ENCODE measurements around the gene ENG.

DNA sequence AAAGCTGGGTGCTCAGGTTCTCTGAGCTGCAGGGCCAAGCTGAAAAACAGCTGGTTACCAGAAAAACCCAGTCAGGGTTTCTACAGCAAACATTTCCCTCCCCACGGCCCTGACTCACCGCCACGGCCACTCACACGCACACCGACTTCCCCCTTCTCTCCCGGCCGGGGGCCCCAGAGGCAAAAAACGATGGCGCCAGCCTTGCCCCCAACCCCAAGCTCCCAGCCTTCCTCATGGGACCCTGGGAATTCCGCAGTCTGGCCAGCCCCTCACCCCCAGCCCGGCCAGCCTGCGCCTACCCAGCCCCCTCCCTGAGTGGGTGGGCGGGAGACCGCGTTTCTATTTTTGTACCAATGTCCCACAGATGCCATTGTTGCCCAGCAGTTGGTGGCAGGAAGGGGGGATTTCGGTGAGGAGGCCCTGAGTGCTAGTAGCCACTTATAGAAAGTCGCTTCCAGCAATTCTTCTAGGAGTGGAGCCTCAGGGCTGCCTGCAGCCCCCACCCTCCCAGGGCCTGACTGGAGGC lies 18.4 kb downstream of the ENG start:
- TF ChIP-seq CTCF (IDR thresholded peaks at IDR 0.05) = no peak
- no peak for TF ChIP-seq ZFX (IDR thresholded peaks at IDR 0.05; ENCODE audit: borderline replicate concordance)
